ENCODE data around the gene TOM1L1.
A peak's percentile ranks its signal among the peaks of the same experiment; 100 is the strongest.

The TOM1L1 gene

DNA sequence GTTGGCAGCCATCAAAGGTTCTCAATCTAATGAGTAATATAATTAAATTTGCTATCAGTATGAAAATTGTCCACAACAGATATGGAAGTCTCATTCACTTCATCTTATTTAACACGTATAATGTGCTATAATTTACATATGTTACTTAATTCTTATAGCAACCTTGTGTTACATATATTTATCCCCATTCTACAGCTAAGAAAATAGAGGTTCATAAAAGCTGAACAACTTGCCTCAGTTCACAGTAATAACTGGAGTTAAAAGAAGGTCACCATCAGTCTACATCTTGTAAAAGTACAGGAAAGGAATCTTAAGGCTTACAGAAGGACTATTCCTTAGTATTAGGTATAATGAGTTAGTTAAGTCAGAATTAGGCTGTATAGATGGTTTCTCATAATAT, 95.8 kb downstream of the TOM1L1 start:
- DNase-seq: no peak

DNA sequence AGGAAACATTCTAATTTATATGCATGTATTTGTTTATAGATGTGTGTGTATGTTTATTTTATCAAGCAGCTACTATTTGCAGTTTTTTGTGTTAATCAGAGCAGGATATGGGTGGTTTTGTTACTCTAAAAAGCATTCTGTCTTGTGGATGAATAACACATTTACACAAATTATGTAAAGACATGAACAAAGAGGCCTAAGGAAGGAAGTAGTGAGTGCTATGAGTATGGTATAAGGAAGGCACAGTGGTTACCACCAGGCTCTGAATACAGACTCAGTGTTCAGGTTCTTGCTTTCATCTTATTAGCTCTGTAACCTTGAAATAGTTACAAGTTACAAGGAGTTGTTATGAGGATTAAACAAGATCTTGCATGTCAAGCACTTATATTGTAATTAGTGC, 101.8 kb downstream of the TOM1L1 start:
- no peak for DNase-seq

DNA sequence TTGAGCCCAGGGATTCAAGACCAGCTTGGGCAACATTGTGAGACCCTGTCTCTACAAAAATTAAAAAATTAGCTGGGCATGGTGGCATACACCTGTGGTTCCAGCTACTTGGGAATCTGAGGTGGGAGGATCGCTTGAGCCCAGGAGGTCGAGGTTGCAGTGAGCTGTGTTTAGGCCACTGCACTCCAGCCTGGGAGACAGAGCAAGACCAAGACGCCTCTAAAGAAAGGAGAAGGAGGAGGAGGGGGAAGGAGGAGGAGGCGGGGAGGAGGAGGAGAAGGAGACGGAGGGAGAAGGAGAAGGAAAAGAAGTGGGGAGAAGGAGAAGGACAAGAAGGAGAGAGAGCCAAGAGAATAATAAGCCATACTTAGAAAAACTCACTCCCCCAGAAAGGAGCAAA, 103.8 kb downstream of the TOM1L1 start:
- DNase-seq: no peak

DNA sequence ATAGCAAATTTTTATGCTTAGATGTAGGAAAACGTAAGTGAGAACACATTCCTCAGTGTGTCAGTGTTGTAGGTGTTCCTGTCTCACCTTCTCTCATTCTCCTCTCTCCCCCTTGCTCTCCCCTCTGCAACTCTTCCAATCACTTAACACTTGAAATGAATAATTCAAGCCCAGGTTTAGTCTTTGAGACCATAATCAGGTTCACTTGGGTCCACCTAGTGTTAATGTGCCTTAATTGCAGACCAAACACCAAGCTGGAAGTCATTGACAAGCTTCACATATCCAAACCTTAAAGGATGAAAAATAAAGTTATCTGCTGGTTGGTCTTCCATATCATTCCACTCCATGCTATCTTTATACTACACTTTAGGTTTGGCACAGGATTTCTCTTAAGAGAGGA, 104.9 kb downstream of the TOM1L1 start:
- DNase-seq: peak; percentile 11
